Right atrium auricular region (tissue), 2 donors: ENCODE measurements around the gene CARMIL1. TPM values are rescaled to one million over a fixed set of nuclear protein-coding genes. Genes with fewer than 3 reads are reported as not detected.

Source experiments
- DNase-seq: peaks from one replicate; pipeline ENCODE4 v3.0.0-alpha.2; 2019; ENCODE audit warnings: low spot score
- H3K27ac ChIP-seq, 2 donors: fragments of 200-600 bp; sonication (generic); 1 replicate in 1 of 2; 2 replicates in 1 of 2; pipeline ENCODE4 v1.5.1; 2016 to 2019
- H3K27me3 ChIP-seq, 2 donors: fragments of 200-600 bp; sonication (generic); one replicate each; pipeline versions ENCODE4 v1.5.1 to v1.6.0; 2017 to 2019
- H3K36me3 ChIP-seq: fragments of 200-600 bp; sonication (generic); one replicate; pipeline ENCODE4 v1.5.1; 2016
- H3K4me1 ChIP-seq, 2 donors: fragments of 200-600 bp; sonication (generic); one replicate each; pipeline versions ENCODE4 v1.5.1 to v1.6.0; 2017 to 2019
- H3K4me3 ChIP-seq, 2 donors: fragments of 200-600 bp; sonication (generic); 1 replicate in 1 of 2; 2 replicates in 1 of 2; pipeline ENCODE4 v1.5.1; 2017 to 2019; ENCODE audit warnings: mild to moderate bottlenecking in 1 of 2, moderate library complexity in 1 of 2
- H3K9me3 ChIP-seq, 2 donors: fragments of 200-600 bp; sonication (generic); one replicate each; pipeline ENCODE4 v1.5.1; 2019
- total RNA-seq, 2 donors: library from RNA; depleted of rRNA; stranded (reverse); fragments of >200 nt; gene quantifications; one replicate each; pipeline ENCODE4 v1.1.0, GENCODE V29; 2016
- TF ChIP-seq, protein P1 (sequence below), 2 donors: fragments of 200-600 bp; sonication (generic); IDR thresholded peaks; one replicate each; pipeline ENCODE4 v1.5.1; 2019; ENCODE audit warnings: antibody characterized with exemption in 2 of 2

CARMIL1 gene
- total RNA-seq, 2 donors from 2014 or later = 7.9 to 29.4 TPM

DNA sequence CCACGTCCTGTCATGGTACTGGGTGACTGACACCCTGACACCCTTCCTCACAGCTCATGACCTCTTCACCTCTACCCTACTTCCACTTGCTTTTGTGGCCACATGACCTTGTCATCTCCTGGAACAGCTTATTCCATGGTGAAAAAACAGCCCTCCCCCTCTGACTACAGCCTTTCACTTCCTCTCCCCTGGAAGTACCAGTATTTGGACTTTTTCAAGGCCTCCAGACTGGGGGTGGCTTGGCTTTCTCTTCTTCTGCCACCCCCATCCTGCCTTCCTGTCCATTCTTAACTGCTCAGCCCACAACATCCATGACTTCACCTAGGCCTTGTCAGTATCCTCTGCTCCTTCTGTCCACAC is 168.4 kb downstream of the CARMIL1 start:
- Histone ChIP-seq H3K4me3 (no peak overlapping the region), H3K4me1 (no peaks in the 10 kb centered on the region), H3K27ac (no peak overlapping the region), H3K27me3 (no peaks in the 10 kb centered on the region), H3K9me3 (peaks cover 0 to 5% of the 10 kb centered on the region in 2 donors), H3K36me3 (no peaks in the 10 kb centered on the region)
- TF ChIP-seq, protein P1, sequence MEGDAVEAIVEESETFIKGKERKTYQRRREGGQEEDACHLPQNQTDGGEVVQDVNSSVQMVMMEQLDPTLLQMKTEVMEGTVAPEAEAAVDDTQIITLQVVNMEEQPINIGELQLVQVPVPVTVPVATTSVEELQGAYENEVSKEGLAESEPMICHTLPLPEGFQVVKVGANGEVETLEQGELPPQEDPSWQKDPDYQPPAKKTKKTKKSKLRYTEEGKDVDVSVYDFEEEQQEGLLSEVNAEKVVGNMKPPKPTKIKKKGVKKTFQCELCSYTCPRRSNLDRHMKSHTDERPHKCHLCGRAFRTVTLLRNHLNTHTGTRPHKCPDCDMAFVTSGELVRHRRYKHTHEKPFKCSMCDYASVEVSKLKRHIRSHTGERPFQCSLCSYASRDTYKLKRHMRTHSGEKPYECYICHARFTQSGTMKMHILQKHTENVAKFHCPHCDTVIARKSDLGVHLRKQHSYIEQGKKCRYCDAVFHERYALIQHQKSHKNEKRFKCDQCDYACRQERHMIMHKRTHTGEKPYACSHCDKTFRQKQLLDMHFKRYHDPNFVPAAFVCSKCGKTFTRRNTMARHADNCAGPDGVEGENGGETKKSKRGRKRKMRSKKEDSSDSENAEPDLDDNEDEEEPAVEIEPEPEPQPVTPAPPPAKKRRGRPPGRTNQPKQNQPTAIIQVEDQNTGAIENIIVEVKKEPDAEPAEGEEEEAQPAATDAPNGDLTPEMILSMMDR (IDR thresholded peaks at IDR 0.05) = no peak
- no peak for DNase-seq

- no peaks in the 10 kb centered on the region for H3K4me1 ChIP-seq
- H3K36me3 ChIP-seq = no peaks in the 10 kb centered on the region
- DNase-seq = no peak
- TF ChIP-seq, protein P1 (IDR thresholded peaks at IDR 0.05) = no peak
- H3K27ac ChIP-seq = no peak overlapping the region
- H3K9me3 ChIP-seq = peaks cover 0 to 5% of the 10 kb centered on the region in 2 donors
- no peaks in the 10 kb centered on the region for H3K27me3 ChIP-seq
- no peak overlapping the region for H3K4me3 ChIP-seq
Measured at GRCh38 chr6:25448965-25449538, 169.9 kb downstream of the CARMIL1 start.

GRCh38 chr6:25449774-25450173 is 170.6 kb downstream of the CARMIL1 start:
- H3K27ac ChIP-seq = no peak overlapping the region
- no peak for DNase-seq

GRCh38 chr6:25450469-25451198 is 171.5 kb downstream of the CARMIL1 start:
- no peak overlapping the region for H3K27ac ChIP-seq
- H3K36me3 ChIP-seq = no peaks in the 10 kb centered on the region
- H3K27me3 ChIP-seq = no peaks in the 10 kb centered on the region
- TF ChIP-seq, protein P1 (IDR thresholded peaks at IDR 0.05) = no peak
- no peak overlapping the region for H3K4me3 ChIP-seq
- no peaks in the 10 kb centered on the region for H3K4me1 ChIP-seq
- no peak for DNase-seq
- H3K9me3 ChIP-seq = peaks cover 0 to 5% of the 10 kb centered on the region in 2 donors

More at GRCh38 chr6:25449774-25450173, 170.6 kb downstream of the CARMIL1 start:
- no peaks in the 10 kb centered on the region for H3K4me1 ChIP-seq
- H3K9me3 ChIP-seq = peaks cover 0 to 5% of the 10 kb centered on the region in 2 donors
- TF ChIP-seq, protein P1 (IDR thresholded peaks at IDR 0.05) = no peak
- H3K27me3 ChIP-seq = no peaks in the 10 kb centered on the region
- H3K36me3 ChIP-seq = no peaks in the 10 kb centered on the region
- H3K4me3 ChIP-seq = no peak overlapping the region

GRCh38 chr6:25452031-25452430 is 172.9 kb downstream of the CARMIL1 start:
- Histone ChIP-seq H3K36me3 (no peaks in the 10 kb centered on the region), H3K27me3 (no peaks in the 10 kb centered on the region), H3K4me3 (peak overlapping the region in 1 of 2 donors; percentile 11), H3K27ac (no peak overlapping the region), H3K4me1 (no peaks in the 10 kb centered on the region), H3K9me3 (no peaks in the 10 kb centered on the region)
- DNase-seq = no peak
- TF ChIP-seq, protein P1 (IDR thresholded peaks at IDR 0.05) = no peak
